ENCODE data around the gene TEDC1.

Gene TEDC1

DNA sequence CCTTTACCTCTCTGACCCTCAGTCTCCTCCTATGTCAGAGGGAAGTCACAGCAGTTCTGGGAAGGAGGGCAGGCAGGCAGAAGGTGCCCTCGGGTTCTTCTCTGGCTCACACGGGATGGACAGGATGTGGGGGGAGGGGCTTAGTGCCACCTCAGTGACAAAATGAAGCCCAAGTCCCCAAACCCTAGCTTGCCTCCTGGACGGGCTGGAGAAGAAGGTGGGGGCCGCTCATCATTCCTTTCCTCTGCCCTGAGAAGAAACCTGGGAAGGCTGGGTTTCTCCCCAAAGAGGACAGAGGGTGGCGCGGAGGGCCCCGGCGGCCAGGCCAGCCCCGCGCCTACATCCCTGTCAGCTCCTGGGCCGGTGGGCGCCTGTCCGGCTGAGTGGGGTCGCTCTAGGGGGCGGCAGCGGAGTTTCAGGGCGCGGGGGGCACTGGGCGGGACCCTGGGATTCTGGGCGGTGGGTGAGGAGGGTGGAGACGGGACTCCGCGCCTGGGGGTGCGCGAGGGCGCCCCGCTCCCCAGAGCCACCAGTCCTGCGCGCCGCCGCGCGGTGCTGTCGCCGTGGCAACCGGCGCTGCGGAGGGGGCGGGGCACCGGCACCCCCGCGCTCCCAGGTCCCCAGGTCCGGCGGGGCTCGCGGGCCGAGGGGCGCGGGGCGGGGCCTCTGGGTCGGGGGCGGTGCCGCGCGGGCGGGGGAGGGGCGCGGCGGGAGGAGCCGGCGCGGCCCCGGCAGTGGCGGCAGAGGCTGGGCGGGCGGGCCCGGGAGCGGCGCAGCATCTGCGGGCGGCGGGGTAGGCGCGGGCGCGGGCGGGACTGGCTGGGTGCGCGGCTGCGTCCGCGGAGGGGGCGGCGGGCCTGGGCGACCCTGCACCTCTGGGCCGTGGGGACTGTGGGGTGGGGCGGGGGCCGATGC, 35.1 kb downstream of the TEDC1 start, which contains the start of gene TMEM121:
TSS of gene TMEM121 (plus strand) at position 723 of the 915 bp plus-strand sequence. CDS start 2,252 bp downstream, outside the sequence.
- no peak for DNase-seq (ENCODE audit: low spot score)

DNA sequence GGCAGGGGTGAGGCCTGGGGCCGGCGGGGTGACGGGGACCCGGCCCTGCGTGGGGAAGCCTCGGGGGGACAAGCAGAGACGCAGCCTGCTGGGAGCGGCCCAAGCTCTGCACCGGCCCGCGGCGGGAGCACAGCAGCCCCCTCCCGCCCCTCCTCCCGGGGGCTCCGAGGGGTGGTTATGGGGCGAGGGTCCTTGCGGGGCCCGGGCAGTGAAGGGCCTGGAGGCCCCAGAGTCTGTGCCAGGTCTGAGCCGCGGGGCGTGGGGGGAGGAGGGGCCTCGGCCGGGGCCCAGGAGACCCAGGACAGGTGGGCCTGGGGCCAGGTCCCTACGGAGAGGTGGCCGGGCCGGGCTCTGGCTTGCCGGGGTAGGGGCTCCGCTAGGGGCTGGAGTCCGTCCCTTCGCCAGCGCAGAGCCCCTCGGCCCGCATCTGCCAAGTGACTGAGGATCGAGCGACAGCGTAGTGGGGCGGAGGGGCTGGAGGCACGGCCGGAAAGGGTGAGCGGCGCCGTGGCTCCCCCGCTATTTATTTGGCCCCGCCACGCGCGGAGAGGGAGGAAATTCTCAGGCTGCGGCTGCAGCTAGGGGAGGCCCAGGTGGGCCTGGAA, 35.8 kb downstream of the TEDC1 start:
- no peak for DNase-seq (ENCODE audit: low spot score)

DNA sequence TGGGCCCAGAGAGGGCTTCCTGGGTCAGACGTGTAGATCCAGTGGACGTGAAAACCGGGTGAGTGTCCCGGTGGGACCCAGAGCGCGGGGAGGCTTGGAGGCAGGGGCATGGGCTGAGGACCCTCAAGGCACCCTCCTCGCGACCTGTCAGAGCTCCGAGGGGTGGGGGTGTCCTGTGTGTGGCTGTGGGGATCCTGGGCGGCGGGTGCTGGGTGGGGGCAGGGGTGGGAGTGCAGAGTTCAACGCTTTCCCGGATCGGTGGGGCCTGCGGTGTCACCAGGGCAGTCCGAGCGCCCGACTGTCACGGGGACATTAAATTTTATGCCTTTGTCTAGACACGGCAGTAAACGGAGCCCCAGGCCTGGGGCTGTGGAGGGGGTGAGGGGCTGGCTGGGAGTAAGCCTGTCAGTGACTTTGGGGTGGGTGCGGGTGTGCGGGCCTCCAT, 36.4 kb downstream of the TEDC1 start:
- no peak for DNase-seq (ENCODE audit: low spot score)

DNA sequence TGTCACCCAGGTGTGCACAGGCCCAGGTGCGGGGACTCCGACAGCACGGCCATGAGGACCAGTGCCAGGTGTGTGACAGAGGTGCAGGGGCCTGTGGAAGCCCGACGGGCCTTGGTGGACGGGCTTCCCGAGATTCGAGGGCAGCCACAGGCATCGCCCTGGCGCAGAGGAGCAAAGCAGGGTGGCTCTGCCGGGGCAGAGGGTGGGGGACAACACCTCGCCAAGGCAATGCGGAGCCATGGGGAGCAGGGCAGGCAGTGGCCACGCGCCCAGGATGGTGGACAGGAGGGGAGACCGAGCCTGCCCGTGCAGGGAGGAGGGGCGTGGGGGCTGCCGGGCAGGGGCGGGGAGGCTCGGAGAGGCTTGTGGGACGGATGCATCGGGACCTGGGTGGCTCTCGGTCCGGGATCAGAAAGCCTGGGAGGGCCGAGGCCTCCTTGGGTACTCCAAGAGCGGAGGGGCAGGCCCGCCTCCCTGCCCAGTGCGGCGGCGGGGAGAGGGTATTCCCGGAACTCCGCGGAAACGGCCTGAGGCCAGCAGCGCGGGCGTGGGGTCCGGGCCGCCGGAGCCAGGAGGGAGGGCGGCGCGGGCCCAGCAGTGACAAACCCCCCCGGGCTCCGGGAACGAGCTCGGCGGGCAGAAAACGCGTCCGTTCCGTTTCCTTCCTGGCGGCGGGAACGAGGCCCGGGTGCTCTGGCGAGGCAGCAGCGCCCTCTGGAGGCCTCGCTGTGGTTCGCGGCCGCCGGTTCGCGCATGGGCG, 37.0 kb downstream of the TEDC1 start:
- DNase-seq (ENCODE audit: low spot score), result peak; percentile 56

DNA sequence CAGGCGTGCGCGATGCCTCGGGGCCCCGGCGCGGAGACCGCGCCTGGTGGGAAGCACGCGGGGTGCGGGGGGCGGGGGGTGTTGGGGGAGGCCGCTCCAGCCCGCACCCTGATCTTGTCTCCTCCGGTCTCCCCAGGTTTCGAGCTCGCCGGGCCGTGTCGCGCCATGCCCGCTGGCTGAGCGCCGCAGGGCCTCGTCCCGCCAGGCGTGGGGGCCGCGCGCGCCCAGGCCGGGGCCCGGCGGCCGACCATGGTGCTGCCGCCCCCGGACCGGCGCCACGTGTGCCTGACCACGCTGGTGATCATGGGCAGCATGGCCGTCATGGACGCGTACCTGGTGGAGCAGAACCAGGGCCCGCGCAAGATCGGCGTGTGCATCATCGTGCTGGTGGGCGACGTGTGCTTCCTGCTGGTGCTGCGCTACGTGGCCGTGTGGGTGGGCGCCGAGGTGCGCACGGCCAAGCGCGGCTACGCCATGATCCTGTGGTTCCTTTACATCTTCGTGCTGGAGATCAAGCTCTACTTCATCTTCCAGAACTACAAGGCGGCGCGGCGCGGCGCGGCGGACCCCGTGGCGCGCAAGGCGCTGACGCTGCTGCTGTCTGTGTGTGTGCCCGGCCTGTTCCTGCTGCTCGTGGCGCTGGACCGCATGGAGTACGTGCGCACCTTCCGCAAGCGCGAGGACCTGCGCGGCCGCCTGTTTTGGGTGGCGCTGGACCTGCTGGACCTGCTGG, 37.7 kb downstream of the TEDC1 start:
- no peak for DNase-seq (ENCODE audit: low spot score)

DNA sequence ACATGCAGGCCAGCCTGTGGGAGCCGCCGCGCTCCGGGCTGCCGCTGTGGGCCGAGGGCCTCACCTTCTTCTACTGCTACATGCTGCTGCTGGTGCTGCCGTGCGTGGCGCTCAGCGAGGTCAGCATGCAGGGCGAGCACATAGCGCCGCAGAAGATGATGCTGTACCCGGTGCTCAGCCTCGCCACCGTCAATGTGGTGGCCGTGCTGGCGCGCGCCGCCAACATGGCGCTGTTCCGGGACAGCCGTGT, 38.2 kb downstream of the TEDC1 start:
- no peak for DNase-seq (ENCODE audit: low spot score)

DNA sequence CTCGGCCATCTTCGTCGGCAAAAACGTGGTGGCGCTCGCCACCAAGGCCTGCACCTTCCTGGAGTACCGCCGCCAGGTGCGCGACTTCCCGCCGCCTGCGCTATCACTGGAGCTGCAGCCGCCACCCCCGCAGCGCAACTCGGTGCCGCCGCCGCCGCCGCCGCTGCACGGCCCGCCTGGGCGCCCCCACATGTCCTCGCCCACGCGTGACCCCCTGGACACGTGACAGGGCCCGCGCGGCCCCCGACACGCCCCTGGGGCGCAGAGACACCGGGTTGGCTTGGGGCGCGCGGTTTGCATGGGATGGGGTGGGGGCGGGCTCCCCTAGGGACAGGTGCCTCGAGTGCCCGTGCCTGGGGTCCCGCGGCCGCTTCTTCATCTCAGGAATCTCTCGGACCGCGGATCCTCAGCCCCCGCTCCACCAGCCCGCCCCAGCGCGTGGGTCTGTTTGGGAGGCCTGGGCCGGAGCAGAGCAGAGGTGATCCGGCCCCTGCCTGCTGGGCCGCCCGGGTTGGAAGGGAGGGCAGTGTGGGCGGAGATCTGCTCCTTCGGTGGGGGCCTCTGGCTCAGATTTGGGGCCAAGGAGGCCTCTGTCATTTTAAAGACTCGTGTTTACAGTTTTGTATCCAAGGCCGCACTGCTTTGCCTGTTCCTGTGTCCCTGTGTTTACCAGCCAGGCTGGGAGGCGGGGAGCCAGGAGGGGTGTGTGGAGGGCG, 38.7 kb downstream of the TEDC1 start:
- DNase-seq (ENCODE audit: low spot score), result no peak

DNA sequence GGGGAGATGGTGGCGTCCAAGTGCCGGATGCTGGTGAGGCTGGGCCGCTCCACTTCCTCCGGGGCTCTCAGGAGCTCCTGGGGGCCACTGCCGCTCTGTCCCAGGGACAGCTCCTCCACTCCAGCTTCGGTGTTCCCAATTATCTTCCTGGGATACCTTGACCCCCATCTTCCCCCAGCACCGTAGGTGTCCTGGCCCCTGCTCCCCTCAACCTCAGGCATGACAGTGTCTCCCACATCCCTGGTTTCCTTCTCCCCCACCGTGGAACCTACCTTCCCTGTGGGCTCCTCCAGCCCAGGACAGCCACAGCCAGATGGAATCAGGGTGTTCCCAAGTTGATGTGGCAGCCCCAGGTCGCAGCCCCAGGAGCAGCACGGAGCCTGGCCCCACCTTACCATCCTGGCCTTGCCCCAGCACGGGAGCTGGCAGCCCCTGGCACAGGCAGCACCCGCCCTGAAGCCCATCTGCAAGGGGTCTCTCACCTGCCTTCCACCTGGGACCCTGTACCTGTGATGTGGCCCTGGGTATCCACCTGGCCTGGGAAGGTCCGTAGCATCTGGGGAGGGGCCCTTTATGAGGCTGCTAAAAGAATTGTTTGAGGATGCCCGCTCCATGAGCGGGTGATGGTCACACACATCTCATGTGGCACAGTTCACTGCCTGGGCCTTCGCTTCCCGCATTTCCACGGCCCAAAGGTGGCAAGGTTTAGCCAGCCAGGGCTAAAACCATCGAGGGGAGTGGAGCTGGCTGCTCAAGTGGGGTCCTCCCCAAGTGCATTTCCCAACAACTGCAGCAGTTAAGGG, 39.4 kb downstream of the TEDC1 start:
- DNase-seq (ENCODE audit: low spot score), result no peak

DNA sequence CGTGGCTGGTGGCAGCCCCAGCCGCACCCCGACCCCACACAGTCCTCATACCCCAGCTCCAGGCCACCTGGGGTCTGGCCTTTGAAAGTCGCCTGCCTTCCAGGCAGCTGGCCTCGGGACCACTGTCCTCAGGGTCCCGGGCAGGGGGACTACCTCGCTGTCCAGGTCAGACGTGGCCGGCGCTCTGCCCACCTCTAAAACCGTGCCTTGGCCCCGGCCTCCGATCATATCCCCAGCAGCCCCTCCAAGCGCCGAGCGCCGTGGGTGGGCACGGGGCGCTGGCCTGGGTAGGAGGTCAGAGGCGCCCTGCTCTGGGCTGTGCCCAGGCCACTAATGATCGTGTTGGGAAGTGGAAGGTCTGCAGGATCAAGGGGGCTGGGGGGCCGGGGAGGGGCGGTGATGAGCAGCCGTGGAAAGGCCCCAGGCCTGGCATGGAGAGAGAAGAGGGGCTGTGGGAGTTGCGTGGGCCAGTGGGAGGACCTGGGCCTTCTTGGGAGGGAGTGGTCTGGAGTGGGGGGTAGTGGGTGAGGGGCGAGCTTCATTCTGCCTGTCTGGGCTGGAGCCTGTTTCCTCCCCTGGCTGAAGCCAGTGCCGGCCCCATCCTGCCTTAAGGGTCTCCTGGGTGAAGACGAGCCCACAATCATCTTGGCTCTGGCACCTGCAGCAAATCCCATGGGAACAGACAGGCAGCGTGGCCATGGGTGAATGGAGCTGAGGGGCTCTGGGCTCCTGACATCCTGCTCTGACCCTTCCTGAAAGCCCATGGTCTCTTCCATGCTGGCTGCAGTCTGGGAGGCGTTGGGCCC, 40.2 kb downstream of the TEDC1 start:
- DNase-seq (ENCODE audit: low spot score), result no peak

DNA sequence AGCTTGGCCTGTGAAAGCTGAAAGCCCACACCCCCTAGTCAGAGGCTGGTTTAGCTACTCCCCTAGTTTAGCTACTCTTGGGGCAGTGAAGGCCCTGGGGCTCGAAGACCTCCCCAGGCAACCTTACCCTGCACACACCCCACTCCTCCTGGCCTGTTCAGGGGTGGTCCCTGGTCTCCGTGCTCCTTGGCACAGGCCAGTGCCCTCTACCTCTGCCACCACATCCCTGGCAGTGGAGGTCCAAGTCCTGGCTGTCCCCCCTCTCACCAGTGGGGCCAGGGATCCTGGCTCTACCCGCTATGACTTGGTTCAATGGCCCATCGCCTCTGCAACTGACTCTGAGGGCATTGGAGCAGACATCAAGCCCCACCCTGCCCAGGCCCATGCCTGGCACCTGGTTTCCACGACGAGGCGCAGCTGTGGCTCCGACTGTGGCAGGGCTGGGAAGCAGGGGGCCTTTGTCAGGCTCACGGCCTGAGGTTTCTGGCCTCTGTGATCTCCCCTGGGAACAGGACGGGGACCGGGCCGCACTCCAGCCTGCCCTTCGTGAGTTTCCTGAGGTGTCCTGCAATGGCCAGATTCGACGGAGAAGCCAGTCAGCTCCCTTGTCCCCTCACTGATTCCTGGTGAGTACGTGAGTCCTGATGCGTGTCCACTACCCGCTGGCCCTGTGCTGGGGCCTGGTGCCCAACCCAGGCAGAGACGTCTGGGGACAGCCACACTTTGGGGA, 41.0 kb downstream of the TEDC1 start:
- no peak for DNase-seq (ENCODE audit: low spot score)

DNA sequence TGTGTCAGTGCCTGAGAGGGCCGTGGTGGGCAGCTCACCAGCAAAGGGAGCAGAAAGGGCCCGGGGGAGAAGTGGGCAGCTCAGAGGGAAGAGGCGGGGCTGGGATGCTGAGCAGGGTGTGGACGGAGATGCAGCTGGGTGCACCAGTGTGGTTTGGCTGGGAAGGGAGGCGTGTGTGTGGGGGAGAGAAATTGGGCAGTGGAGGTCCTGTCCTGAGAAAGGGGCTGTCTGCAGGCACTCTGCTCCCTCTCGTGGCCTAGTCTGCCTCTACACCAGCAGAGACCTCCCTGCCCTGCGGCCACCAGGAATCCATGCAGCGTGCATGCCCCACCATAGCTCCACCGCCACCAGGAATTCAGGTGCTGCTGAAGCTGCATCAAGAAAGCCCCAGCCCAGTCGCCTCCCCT, 41.7 kb downstream of the TEDC1 start:
- DNase-seq (ENCODE audit: low spot score), result no peak

DNA sequence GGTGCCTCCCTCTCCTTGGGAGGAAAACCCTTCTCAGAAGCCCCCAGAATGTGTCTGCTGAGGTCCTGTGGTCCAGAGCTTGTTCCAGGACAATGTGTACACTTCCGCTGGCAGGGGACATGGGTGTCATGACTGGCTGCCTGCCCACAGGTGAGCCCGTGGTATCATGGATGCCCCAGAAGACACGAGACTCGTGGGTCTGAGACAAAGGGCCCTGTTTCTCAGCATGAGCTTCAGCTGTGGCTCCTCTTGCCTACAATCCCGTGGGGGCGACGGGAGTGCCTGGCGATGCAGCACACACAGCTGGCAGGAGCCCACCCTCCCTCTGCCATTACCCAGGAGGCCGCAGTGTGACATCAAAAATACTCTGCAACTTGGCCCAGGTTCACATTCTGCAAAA, 42.3 kb downstream of the TEDC1 start:
- no peak for DNase-seq (ENCODE audit: low spot score)

DNA sequence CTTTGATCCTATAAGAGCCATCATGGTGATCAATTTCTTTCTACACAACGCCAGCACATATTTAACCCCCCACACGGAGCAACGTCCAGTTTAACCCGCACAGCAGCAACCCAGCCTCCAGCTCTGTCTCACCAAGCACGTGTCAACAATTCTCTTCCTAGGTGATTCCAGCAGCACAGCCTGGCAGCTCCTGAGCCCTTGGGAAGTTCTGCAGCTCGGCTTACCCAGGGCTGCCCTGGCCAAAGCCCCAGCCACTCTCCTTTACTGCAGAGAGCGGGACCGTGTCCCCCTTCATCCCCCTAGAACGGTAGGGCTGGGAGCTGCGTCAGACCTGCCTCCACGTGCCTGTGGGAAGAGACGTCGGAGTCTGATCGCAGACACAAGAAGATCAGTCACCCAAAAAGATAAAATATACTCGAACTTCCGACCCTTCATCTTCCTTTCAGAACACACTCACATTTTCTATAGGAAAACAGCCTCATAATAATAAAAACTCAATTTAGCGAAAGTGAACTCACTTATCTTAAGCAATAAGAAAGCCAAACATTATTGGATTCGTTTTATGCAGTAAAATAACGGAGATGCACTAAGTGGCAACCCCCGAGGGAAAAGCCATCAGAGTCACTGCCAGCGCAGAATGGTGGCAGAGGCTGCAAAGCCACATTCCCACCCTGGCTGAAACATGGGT, 42.9 kb downstream of the TEDC1 start:
- no peak for DNase-seq (ENCODE audit: low spot score)

DNA sequence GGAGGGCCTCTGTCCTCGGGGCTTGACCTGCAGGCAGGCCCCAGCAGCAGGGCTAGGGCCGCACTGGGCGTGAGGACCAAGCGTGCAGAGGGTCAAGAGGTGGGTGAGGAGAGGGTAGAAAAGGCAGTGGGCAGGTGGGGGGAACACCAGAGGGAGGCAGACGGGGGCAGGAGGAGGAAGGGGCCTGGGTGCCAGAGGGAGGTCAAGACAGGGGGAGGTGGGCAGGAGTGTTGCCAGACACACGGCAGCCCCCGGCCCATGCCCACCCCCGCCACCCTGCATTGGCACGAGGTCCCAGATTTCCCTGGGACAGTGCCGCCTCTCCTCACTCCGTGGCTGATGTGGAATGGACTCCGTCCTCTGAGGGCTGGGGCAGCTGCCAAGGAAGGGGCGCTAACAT, 43.5 kb downstream of the TEDC1 start:
- DNase-seq (ENCODE audit: low spot score), result no peak

DNA sequence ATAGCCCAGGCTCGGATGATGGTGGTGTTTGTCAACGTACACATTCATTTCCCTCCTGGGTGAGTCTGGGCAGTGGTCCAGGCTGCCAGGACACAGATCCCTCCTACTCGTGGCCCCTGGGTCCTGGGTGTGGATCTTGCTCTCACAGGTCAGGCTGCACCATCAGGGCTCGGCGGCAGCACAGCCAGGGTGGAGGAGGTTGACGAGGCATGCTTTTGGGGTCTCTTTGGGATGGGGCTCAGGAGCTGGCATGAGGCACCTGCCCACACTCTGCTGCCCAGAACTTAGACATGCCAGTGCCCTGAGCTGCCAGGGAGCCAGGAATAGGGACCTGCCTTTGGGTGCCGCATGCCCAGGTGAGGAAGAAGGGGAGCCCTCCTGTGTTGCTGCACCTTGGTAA, 45.0 kb downstream of the TEDC1 start:
- no peak for DNase-seq (ENCODE audit: low spot score)

DNA sequence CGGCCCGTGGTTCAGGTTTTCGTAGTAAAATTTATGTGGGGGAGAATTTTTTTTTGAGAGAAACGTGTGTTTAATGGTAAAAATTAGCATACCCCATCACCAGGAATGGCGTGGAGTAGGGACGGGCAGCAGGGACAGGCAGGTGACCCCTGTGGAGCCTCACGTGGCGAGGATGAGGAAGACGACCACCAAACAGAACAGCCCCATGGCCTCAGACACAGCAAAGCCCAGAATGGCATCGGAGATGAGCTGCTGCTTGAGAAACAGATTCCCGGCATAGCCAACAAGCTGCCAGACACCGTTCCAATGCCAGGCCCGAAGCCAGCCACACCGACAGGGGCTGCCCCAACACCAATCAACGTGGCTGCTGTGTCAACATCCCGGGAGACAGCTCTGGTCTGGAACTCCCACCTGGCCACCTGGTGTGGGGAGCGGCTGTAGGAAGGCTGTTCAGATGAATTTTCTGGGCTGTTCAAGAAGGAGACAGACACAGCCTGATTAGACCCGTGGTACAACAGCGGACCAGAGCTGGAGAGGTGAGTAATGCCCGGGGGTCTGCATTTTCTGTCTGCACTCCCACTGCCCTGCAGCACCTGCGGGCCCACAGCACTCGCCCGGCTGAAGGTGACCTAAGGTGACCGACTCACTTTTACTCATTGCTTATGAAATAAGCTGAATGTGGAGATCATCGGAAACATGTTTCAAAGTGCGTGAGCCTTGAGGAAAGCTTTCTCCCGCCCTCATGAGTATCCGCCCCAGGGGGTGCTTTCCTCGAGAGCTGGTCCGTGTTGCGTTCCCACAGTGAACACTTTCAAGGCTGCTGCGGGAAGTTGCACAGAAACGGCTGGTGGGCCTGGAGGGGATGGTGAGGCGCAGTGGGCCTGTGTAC, 45.9 kb downstream of the TEDC1 start:
- DNase-seq (ENCODE audit: low spot score), result no peak
